Adrenal gland (tissue), 5 donors: ENCODE data around the gene MKRN3.

Experiments
- CTCF ChIP-seq, 6 experiments: fragments of 450-650 bp in 4 of 6; fragments of 200-600 bp in 2 of 6; sonication (generic) in 1 of 6; IDR thresholded peaks; 1 replicate in 5 of 6; 2 replicates in 1 of 6; pipeline versions ENCODE4 v1.5.1 to v1.8.0; 2016 to 2021; ENCODE audit warnings: antibody characterized with exemption in 6 of 6, mild to moderate bottlenecking in 2 of 6, moderate library complexity in 1 of 6
- POLR2A ChIP-seq, 2 donors: fragments of 450-650 bp; IDR thresholded peaks; one replicate each; pipeline ENCODE4 v1.6.1; 2017; ENCODE audit warnings: antibody characterized with exemption in 2 of 2, mild to moderate bottlenecking in 2 of 2, moderate library complexity in 1 of 2
- donor health status: DM: no; HTN: no; CAD: no.

GRCh38 chr15:23566071-23566554, 639 bp downstream of the MKRN3 start:
- no peak for TF ChIP-seq CTCF (IDR thresholded peaks at IDR 0.05)
- TF ChIP-seq POLR2A (IDR thresholded peaks at IDR 0.05): no peak
